GM18520 (cell line): ENCODE measurements around the gene SLC26A2.

ENCODE experiments used
- ATAC-seq: cut with Tn5 transposase; IDR thresholded peaks from one replicate; pipeline ENCODE4 v1.9.1; 2021; ENCODE audit not compliant: unreplicated experiment

SLC26A2 gene

DNA sequence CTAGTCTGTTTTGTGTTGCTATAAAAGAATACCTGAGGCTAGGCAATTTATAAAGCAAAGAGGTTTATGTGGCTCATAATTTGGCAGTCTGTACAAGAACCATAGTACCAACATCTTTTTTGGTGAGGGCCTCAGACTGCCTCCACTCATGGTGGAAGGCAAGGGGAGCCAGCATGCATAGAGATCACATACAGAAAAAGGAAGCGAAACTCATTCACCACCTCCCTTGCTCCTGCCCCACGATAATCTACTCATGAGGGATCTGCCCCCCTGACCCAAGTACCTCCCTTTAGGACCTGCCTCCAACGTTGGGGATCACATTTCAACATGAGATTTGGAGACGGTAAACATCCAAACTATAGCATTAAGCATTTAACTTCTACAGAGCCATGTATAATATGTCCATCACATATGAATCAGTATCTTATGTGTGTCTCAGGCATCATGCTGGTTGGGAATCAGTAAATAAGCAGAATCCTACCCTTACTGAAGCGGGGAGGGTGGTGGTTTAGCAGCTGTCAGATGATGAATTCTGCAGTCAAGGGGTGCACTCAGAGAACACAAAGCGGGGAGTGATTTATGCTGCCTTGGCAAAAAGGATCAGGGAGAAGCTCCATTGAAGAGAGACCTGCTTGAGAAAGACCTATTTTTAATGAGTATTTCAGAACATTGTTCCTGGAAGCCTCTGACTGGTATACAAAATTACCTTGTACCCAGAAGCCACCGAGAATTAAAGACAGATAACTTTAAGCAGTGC is 74.8 kb downstream of the SLC26A2 start:
- peak; percentile 78 for ATAC-seq

DNA sequence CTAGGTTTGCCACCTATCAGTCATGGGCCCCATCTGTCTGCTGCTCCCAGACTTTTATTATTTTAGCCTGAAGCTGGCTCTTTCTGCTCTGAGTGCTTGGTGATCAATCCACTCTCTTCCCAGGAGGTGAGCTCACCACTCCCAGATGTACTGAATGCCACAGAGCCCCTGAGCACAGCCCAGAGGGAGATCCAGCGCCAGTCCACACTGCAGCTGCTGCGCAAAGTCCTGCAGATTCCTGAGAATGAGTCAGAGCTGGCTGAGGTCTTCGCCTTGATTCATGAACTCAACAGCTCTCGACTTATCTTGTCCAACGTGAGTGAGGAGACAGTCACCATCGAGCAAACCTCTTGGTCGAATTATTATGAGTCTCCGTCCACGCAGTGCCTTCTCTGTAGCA is 76.0 kb downstream of the SLC26A2 start:
- ATAC-seq, result no peak
